Activated CD4-positive, CD25-positive, alpha-beta regulatory T cell treated with anti-CD3 and anti-CD28 coated beads, Interleukin-2, amount 50 U/mL, for 24 hours (primary cell): ENCODE measurements around the gene SYNPR.

Source experiments
- ATAC-seq, 2 donors: fragments of 150-1000 bp; cut with Tn5 transposase; one replicate each; pipeline ENCODE4 v1.10.0; 2021; ENCODE audit warnings: mild to moderate bottlenecking in 1 of 2, moderate library complexity in 1 of 2

Gene SYNPR

GRCh38 chr3:63308072-63308471 is 30.0 kb downstream of the SYNPR start:
- no peak for ATAC-seq

GRCh38 chr3:63309768-63310167 is 31.7 kb downstream of the SYNPR start:
- no peak for ATAC-seq

GRCh38 chr3:63323766-63324165 is 45.7 kb downstream of the SYNPR start:
- no peak for ATAC-seq

GRCh38 chr3:63324621-63325020 is 46.5 kb downstream of the SYNPR start:
- ATAC-seq = no peak

- ATAC-seq = no peak
Observed at GRCh38 chr3:63325386-63325785, 47.3 kb downstream of the SYNPR start.

GRCh38 chr3:63328365-63328764 is 50.3 kb downstream of the SYNPR start:
- ATAC-seq = no peak

DNA sequence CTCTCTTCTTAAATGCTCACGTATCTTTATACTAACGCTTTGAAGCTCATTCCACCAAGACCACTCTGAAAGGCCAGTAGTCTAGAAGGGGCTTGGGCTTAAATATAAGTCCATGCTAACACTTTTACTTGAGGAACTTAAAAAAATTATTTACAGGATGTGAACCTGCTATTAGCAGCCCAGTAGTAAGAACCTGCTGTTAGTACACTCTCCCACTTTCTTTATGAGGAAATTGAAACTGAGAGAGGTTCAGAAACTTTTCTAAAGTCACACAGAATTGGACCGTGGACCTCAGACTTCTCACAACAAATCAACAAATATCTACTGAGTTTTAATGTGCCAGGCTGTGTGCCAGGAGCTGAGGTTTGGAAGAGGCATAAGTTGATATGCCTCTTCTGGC is 53.4 kb downstream of the SYNPR start:
- no peak for ATAC-seq

DNA sequence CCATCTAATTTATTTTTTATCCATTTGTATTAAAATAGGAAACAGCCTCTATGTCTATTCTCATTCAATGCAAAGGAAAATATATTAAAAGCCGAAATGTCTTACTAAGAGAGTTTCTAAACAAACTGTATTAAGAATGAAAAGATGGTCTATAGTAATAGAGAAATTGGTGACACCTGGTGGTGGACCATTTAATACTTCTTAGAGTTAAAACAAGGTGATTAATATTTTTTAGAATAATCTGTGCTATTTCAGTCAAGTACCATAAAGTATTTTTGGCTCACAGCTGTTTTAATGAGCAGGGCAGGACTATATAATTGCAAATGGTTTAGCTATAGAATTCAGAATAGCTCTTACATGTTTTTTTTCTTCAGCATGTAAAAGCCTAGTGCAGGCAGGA is 55.7 kb downstream of the SYNPR start:
- ATAC-seq = no peak

DNA sequence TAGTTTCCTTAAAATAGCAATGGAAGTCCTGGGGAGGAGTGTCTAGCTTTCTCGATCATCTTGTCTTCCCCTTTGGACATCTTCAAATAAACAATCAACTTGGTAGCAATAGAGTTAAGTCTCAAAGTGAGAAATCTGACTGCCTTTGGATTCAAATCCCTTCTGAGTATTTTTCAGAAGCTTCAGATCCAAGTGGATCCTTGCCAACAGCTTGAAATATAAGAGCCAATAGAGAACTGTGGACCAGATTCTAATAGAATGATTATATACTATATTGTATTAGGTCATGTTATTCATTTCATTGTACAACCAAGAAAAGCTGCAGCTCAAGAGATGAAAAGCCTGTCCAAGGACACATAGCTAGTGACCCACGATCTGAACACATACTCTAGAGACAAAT is 60.2 kb downstream of the SYNPR start:
- ATAC-seq = no peak

- peak; percentile 21 to 36 for ATAC-seq
Observed at GRCh38 chr3:63343674-63344073, 65.6 kb downstream of the SYNPR start.

DNA sequence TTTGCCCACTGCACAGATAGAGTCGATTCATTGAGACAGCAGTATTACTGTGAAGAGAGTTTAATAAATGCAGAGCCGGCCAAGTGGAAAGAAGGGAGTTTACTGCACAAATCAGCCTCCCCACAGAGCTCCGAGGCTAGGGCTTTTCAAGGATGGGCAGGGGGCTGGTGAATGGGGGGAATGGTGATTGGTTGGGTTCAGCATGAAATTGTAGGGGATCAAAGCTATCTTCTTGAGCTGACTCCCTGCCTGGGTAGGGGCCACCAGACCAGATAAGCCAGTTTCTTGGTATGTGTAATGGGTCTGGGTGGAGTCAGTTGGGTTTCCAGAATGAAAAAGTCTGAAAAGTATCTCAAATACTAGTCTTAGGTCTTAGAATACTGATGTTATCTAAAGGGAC is 66.6 kb downstream of the SYNPR start:
- ATAC-seq = no peak

- ATAC-seq = no peak
Observed at GRCh38 chr3:63349583-63350573, 71.8 kb downstream of the SYNPR start.

- no peak for ATAC-seq
Observed at GRCh38 chr3:63351159-63352007, 73.3 kb downstream of the SYNPR start.

GRCh38 chr3:63352008-63352279 is 73.8 kb downstream of the SYNPR start:
- no peak for ATAC-seq

DNA sequence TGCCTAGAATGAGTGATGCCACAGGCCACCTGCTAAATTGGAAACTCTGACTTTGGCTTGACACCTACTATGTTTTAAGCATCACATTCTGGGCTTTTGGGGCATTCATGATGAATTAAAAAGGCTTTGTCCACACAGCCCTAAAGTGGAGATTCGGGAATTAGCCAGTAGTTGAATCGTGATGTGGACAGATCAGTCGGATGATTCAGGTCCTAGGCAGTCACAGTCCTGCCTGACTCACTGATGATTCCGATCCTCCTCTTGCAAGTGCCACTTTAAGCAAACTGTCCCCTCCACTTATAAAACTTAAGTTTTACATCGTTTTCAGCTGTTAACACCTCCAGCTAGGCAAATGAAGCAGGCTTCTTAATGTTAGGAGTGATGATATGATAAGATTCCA is 75.3 kb downstream of the SYNPR start:
- no peak for ATAC-seq

GRCh38 chr3:63354160-63354559 is 76.1 kb downstream of the SYNPR start:
- no peak for ATAC-seq

DNA sequence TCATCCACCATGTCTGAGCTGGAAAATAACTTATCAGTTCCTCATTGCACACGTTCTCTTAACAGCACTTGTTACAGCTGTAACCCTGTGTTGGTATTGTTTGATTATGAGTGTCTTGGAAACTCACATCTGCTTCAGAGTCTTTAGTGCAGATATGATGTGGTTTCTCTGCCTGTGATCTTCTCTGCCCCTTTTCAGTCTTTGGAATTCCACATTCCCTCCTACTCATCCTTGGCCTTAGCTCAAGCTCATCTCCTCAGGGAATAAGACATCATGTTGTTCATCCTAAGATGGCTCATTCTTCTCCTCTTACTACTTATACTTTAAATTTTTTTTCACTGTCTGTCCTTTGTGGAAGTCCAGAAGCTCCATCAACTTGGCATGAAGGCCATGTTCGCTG is 77.7 kb downstream of the SYNPR start:
- no peak for ATAC-seq

DNA sequence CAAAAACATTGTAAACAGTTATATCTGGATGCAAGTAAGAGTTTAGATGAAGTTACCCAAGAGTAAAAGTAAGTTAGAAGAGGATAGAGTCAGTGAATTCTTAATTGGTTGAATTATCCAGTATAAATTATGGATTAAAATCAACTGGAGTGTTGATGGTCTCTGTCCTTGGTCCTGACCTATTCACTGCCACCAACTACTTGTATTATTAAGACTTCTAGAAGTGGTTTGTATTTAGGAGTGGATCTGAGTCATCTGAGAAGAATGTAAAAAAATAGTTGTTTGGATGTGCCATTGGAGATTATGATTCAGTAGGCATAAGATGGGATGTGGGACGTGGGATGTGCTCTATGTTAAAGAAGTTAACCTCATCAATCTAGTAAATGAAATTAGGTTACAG is 86.4 kb downstream of the SYNPR start:
- ATAC-seq = no peak

- no peak for ATAC-seq
Observed at GRCh38 chr3:63364910-63365309, 86.8 kb downstream of the SYNPR start.

GRCh38 chr3:63365671-63366070 is 87.6 kb downstream of the SYNPR start:
- no peak for ATAC-seq

DNA sequence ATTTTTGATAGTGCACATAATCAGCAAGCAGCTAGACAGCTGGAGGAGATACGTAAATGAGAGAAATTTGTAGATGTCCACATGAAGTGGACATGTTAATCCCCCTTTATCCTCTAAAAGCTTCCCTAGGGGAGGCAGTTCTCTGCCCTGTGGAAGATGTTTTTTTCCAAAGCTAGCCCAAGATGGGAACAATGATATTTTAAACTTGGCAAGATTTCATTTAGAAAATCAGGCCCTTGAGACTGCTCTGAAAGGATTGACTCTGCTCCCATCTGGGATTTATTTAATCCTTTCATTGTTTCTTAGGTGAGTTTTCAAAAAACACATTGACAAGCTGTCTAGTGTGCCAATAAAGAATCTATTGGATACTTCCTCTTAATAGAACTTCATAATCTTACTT is 92.0 kb downstream of the SYNPR start:
- no peak for ATAC-seq

DNA sequence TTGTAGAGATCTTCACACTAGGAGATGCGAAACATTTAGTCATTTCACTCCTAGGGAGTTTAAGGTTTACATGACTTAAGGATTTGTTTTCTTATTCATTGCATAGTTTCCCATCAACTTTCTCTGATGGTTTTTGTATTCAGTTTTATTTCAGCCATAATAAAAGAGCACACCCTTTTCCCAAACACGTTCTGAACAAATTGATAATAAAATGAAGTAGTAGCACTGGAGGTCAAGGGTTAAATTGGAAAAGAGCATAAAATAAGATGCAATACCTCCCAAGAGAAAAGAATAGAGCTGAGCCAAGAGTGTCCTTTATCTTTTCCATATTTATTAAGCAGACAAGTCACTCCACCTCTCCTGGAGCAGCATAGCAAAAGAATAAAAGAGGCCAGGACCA is 104.9 kb downstream of the SYNPR start:
- no peak for ATAC-seq

GRCh38 chr3:63384382-63384781 is 106.3 kb downstream of the SYNPR start:
- no peak for ATAC-seq

DNA sequence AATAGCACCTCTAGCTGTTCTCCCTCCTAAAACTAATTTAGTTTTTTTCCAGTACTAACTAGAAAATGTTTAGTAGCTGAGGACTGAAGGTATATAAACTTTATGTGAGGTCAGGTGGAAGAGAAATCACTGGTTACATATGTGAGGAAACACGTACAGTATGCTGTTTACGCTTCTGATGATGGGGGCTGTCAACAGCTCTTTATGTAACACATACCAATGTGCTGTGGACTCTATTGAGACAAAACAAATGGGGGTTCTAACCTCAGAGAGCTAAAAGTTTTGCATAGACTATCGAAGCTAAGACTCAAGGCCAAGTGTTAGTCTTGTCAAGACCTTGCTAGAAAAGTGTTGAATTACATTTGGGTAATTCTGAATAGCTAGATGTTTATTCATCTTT is 107.5 kb downstream of the SYNPR start:
- no peak for ATAC-seq
